HG02943 (cell line): Measurements from ENCODE around the gene HAGH.

Experiments used
- ATAC-seq: cut with Tn5 transposase; IDR thresholded peaks from one replicate; pipeline ENCODE4 v1.9.1; 2021; ENCODE audit warnings: mild to moderate bottlenecking, low read depth, moderate library complexity; ENCODE audit not compliant: unreplicated experiment

HAGH gene

DNA sequence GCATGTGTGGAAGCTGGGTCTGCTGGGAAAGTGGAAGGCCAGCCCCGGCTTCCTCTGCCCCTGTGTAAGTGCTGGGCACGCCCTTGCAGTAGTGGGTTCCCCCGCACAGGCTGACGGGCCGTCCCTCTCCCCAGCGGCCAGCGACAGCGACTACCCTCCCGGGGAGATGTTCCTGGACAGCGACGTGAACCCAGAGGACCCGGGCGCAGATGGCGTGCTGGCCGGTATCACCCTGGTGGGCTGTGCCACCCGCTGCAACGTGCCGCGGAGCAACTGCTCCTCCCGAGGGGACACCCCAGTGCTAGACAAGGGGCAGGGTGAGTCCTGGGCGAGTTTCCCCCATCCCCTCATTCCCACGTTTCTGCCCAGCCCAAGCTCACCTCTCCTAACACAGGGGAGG, 60.8 kb downstream of the HAGH start:
- ATAC-seq, result no peak

GRCh38 chr16:1764971-1765370, 61.7 kb downstream of the HAGH start:
- ATAC-seq, result no peak

DNA sequence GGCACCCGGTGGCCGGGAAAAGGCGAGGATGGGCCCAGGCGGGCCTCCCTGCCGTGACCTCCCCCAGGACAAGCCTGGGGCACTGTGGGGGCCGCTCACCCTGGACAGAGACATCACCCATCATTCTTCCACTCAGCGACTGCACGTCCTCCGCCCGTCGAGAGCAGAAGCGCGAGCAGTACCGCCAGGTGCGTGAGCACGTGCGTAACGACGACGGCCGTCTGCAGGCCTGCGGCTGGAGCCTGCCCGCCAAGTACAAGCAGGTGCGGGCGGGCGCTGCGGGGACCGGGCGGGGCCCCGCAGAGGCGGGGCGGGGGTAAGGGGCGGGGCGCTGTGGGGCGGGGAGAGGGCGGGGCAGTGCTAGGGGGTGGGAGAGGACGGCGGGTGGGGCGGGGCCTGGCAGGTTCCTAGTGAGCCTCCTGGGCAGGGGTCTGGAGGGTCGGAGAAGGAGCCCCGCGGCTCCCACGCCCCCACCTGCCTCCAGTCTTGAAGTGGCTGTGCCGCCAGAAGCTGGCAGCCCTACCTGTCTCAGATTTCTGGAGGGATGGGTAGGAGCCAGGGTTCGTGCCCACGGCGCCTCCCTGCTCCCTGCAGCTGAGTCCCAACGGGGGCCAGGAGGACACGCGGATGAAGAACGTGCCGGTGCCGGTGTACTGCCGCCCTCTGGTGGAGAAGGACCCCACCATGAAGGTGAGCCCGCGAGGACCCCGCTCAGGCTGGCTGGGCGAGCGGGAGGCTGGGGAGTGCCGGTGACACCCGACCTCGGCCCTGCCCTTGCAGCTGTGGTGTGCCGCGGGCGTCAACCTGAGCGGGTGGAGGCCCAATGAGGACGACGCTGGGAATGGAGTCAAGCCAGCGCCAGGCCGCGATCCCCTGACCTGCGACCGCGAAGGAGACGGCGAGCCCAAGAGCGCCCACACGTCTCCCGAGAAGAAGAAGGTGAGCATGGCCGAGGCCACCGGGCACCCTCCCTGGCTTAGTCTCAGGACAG, 62.8 kb downstream of the HAGH start:
- ATAC-seq, result no peak

- no peak for ATAC-seq
Observed at GRCh38 chr16:1762879-1763520, 63.6 kb downstream of the HAGH start.

GRCh38 chr16:1762196-1762878, 64.3 kb downstream of the HAGH start:
- ATAC-seq, result no peak

GRCh38 chr16:1761751-1762150, 64.9 kb downstream of the HAGH start:
- no peak for ATAC-seq

DNA sequence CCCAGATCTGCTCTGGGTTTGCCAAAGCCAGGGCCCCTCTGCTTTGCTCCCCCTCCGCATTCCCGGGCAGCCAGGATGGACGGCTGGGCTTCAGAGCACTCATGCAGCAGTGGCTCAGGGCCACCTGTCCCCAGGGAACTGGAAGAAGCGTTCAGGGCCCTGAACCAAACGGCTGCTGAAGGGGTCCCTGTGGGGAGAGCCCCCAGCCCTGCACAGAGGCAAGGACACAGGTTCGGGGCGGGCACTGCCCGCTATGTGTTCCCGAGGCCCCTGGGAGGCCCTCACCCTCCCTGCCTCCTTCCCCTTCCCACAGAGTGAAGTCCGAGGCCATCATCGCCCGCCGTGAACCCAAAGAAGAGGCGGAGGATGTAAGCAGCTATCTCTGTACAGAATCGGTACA, 65.7 kb downstream of the HAGH start:
- ATAC-seq, result no peak

GRCh38 chr16:1759511-1759910, 67.1 kb downstream of the HAGH start:
- no peak for ATAC-seq

DNA sequence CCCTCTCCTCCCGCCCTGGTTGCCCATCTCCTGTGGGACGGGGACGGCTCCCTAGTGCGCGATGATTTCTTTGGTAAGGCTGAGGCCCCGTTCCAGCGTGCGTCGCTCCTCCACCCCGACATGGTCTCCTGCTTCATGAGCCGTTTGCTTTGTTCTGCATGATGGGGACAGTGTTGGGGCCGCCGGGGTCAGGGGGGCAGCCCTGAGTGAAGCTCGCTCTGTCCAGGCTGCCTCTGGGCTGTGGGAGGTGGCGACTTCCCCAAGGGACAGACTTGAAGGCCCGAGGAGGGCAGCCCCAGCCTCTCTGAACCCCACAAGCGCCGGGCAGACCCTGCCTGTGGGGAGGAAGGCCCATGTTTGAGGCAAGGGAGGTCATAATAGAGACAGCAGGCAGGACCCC, 67.7 kb downstream of the HAGH start:
- ATAC-seq, result no peak

- ATAC-seq, result no peak
Observed at GRCh38 chr16:1757714-1758461, 68.7 kb downstream of the HAGH start.
